BE2C (cell line): ENCODE measurements around the gene SOD2.
"Not testable (repeated sequence)": the region's sequence is repeated elsewhere in the genome, so short reads cannot be mapped to it uniquely, and the experiment has no call there.

ENCODE experiments used
- DNase-seq: peaks from one replicate; pipeline ENCODE4 v3.0.0-alpha.2; 2020
- H3K27me3 ChIP-seq: fragments of 250-450 bp; sonication (Bioruptor Pico); 2 replicates; pipeline ENCODE4 v1.5.1; 2020; ENCODE audit warnings: mild to moderate bottlenecking
- H3K36me3 ChIP-seq: fragments of 250-450 bp; sonication (Bioruptor Pico); 2 replicates; pipeline ENCODE4 v1.5.1; 2020; ENCODE audit warnings: mild to moderate bottlenecking
- H3K4me1 ChIP-seq: fragments of 250-450 bp; sonication (Bioruptor Pico); 2 replicates; pipeline ENCODE4 v1.5.1; 2020
- H3K4me3 ChIP-seq: 2 replicates; pipeline ENCODE4 v1.5.1; 2011; ENCODE audit warnings: low read depth, low read length
- H3K9me3 ChIP-seq: fragments of 250-450 bp; sonication (Bioruptor Pico); 2 replicates; pipeline ENCODE4 v1.5.1; 2020
- TF ChIP-seq, protein P1 (sequence below): IDR thresholded peaks from 2 replicates; pipeline ENCODE4 v1.5.1; 2012; ENCODE audit warnings: mild to moderate bottlenecking, low read depth, low read length

The SOD2 gene

DNA sequence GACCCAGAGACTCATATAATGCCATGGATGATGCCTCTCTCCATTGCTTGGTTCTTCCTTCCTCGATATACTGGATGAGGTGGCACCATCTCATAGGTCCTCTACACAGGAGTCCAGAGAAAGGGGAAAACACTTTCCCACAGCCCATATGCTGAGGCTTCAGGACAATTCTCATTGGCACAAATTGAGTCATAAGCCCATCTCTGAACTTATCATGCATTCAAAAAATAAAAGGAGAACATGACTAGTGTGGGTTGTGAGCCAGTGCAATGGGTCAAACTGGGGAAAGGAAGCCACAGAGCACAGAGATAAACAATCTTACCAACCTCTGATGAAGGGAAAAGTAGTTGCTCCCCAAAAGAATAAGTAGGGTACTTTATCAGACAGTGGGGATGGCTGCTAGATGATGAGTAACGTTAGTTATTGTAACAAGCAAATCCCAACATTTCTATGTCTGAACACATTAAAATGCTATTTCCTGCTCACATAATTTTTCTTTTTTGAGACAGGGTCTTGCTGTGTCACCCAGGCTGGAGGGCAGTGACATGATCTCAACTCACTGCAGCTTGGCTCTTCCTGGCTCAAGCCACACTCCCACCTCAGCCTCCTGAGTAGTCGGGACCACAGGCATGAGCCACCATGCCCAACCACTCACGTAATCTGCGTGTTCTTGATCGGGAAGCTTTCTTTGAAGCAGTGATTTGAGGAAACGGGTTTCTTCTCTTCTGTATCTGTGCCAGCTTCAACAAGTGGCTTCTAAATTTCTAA, 27.0 kb downstream of the SOD2 start:
- peaks cover 6% of the 10 kb centered on the region; the same call in 1 of the 2 replicates for H3K9me3 ChIP-seq
- TF ChIP-seq, protein P1, sequence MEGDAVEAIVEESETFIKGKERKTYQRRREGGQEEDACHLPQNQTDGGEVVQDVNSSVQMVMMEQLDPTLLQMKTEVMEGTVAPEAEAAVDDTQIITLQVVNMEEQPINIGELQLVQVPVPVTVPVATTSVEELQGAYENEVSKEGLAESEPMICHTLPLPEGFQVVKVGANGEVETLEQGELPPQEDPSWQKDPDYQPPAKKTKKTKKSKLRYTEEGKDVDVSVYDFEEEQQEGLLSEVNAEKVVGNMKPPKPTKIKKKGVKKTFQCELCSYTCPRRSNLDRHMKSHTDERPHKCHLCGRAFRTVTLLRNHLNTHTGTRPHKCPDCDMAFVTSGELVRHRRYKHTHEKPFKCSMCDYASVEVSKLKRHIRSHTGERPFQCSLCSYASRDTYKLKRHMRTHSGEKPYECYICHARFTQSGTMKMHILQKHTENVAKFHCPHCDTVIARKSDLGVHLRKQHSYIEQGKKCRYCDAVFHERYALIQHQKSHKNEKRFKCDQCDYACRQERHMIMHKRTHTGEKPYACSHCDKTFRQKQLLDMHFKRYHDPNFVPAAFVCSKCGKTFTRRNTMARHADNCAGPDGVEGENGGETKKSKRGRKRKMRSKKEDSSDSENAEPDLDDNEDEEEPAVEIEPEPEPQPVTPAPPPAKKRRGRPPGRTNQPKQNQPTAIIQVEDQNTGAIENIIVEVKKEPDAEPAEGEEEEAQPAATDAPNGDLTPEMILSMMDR, result no peak
- no peak overlapping the region for H3K4me3 ChIP-seq
- DNase-seq, result no peak
- H3K36me3 ChIP-seq, result no peaks in the 10 kb centered on the region
- H3K4me1 ChIP-seq, result no peaks in the 10 kb centered on the region
- H3K27me3 ChIP-seq, result no peaks in the 10 kb centered on the region

- H3K4me1 ChIP-seq, H3K36me3 ChIP-seq, H3K27me3 ChIP-seq, DNase-seq, H3K9me3 ChIP-seq, H3K4me3 ChIP-seq: not testable (repeated sequence)
Observed at GRCh38 chr6:159663368-159663889, 29.6 kb downstream of the SOD2 start.

DNA sequence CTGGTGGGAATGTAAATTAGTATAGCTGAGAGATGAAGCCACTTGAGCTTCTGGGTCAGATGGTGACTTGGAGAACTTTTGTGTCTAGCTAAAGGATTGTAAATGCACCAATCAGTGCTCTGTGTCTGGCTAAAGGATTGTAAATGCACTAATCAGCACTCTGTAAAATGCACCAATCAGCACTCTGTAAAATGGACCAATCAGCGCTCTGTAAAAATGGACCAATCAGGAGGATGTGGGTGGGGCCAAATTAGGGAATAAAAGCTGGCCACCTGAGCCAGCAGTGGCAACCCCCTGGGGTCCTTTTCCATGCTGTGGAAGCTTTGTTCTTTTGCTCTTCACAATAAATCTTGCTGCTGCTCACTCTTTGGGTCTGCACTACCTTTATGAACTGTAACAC, 31.1 kb downstream of the SOD2 start:
- not testable (repeated sequence) for H3K4me3 ChIP-seq, H3K36me3 ChIP-seq, H3K4me1 ChIP-seq, H3K9me3 ChIP-seq, DNase-seq, H3K27me3 ChIP-seq

DNA sequence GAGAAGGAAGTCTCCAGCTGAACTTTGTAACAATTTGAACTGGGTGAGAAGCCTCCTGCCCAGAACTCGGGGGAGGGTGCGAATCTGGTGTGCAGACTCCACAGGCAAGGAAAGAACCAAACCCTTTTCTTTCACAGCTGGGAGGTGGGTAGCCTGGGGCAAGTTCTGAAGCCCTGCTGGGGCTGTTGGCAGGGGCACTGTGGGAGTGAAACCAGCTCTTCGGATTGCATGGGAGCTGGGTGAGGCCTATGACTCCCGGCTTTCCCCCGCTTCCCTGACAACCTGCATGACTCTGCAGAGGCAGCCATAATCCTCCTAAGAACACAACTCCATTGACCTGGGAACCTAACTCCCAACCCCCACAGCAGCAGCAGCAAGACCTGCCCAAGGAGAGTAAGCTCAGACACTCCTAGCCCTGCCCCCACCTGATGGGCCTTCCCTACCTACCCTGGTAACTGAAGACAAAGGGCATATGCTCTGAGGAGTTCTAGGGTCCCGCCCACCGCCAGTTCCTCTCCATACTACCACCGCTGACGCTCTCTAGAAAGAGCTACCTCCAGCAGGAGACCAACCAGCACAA, 37.5 kb downstream of the SOD2 start:
- H3K36me3 ChIP-seq, result no peaks in the 10 kb centered on the region
- no peaks in the 10 kb centered on the region for H3K9me3 ChIP-seq
- TF ChIP-seq, protein P1, result no peak
- H3K27me3 ChIP-seq, result no peaks in the 10 kb centered on the region
- no peak for DNase-seq
- H3K4me1 ChIP-seq, result no peaks in the 10 kb centered on the region
- no peak overlapping the region for H3K4me3 ChIP-seq

- Histone ChIP-seq H3K4me1 (no peaks in the 10 kb centered on the region), H3K36me3 (no peaks in the 10 kb centered on the region), H3K4me3 (no peak overlapping the region), H3K27me3 (no peaks in the 10 kb centered on the region), H3K9me3 (no peaks in the 10 kb centered on the region)
- no peak for DNase-seq
- TF ChIP-seq, protein P1, result peak; percentile 55
Observed at GRCh38 chr6:159654483-159655098, 38.5 kb downstream of the SOD2 start.

- no peaks in the 10 kb centered on the region for H3K9me3 ChIP-seq
- H3K27me3 ChIP-seq, result no peaks in the 10 kb centered on the region
- DNase-seq, result no peak
- no peaks in the 10 kb centered on the region for H3K4me1 ChIP-seq
- TF ChIP-seq, protein P1, result no peak
- no peak overlapping the region for H3K4me3 ChIP-seq
- H3K36me3 ChIP-seq, result no peaks in the 10 kb centered on the region
Observed at GRCh38 chr6:159650314-159650713, 42.7 kb downstream of the SOD2 start.

- Histone ChIP-seq H3K4me1 (no peaks in the 10 kb centered on the region), H3K27me3 (no peaks in the 10 kb centered on the region), H3K4me3 (no peak overlapping the region), H3K36me3 (no peaks in the 10 kb centered on the region), H3K9me3 (no peaks in the 10 kb centered on the region)
- no peak for DNase-seq
- TF ChIP-seq, protein P1, result no peak
Observed at GRCh38 chr6:159649441-159649840, 43.6 kb downstream of the SOD2 start.
